HEK293 (cell line): Measurements from ENCODE around the gene GCAT.
A peak's percentile ranks its signal among the peaks of the same experiment; 100 is the strongest.

Source experiments
- FEZF1 ChIP-seq: fragments of 450-650 bp; formaldehyde crosslinking; IDR thresholded peaks from 2 replicates; pipeline ENCODE4 v1.5.1; 2016; ENCODE audit warnings: missing biosample characterization, missing genetic modification characterization
- IKZF3 ChIP-seq: fragments of 450-650 bp; IDR thresholded peaks from 2 replicates; pipeline ENCODE4 v1.5.0; 2018; ENCODE audit warnings: missing biosample characterization, mild to moderate bottlenecking, missing genetic modification characterization, moderate library complexity
- KLF1 ChIP-seq: fragments of 450-650 bp; formaldehyde crosslinking; IDR thresholded peaks from 2 replicates; pipeline ENCODE4 v1.5.1; 2016; ENCODE audit warnings: missing biosample characterization, missing genetic modification characterization
- KLF10 ChIP-seq: fragments of 450-650 bp; IDR thresholded peaks from 2 replicates; pipeline ENCODE4 v1.5.1; 2018; ENCODE audit warnings: missing biosample characterization, mild to moderate bottlenecking, missing genetic modification characterization
- REPIN1 ChIP-seq: fragments of 450-650 bp; formaldehyde crosslinking; IDR thresholded peaks from 2 replicates; pipeline ENCODE4 v1.5.1; 2017; ENCODE audit warnings: missing biosample characterization, missing genetic modification characterization, low read depth
- SETDB1 ChIP-seq: IDR thresholded peaks from one replicate; pipeline ENCODE4 v1.6.1; 2017; ENCODE audit warnings: mild to moderate bottlenecking, low read length, moderate library complexity, mixed read lengths; ENCODE audit not compliant: insufficient read length
- SP3 ChIP-seq: fragments of 450-650 bp; formaldehyde crosslinking; IDR thresholded peaks from 2 replicates; pipeline ENCODE4 v1.5.1; 2016; ENCODE audit warnings: missing biosample characterization, missing genetic modification characterization
- ZFHX2 ChIP-seq: fragments of 450-650 bp; formaldehyde crosslinking; conservative IDR thresholded peaks from 2 replicates; pipeline ENCODE4 v1.5.1; 2016; ENCODE audit warnings: missing biosample characterization, missing genetic modification characterization
- ZNF138 ChIP-seq: fragments of 450-650 bp; formaldehyde crosslinking; IDR thresholded peaks from 2 replicates; pipeline ENCODE4 v1.5.1; 2016; ENCODE audit warnings: missing biosample characterization, missing genetic modification characterization, borderline replicate concordance
- ZNF169 ChIP-seq: fragments of 450-650 bp; formaldehyde crosslinking; IDR thresholded peaks from 2 replicates; pipeline ENCODE4 v1.5.1; 2016; ENCODE audit warnings: missing biosample characterization, missing genetic modification characterization
- ZNF214 ChIP-seq: fragments of 450-650 bp; formaldehyde crosslinking; IDR thresholded peaks from 2 replicates; pipeline ENCODE4 v1.5.1; 2017; ENCODE audit warnings: missing biosample characterization, mild to moderate bottlenecking, missing genetic modification characterization, borderline replicate concordance
- ZNF274 ChIP-seq, 2 experiments: fragments of 200-500 bp in 1 of 2; fragments of 450-650 bp in 1 of 2; sonication (Bioruptor generic) in 1 of 2; formaldehyde crosslinking in 1 of 2; IDR thresholded peaks; 2 replicates each; pipeline versions ENCODE4 v1.5.1 to v1.6.1; 2014 to 2016; ENCODE audit warnings: borderline replicate concordance in 1 of 2, inconsistent platforms in 1 of 2, low read length in 1 of 2, missing biosample characterization in 1 of 2, missing genetic modification characterization in 1 of 2
- ZNF302 ChIP-seq: fragments of 450-650 bp; formaldehyde crosslinking; IDR thresholded peaks from 2 replicates; pipeline ENCODE4 v1.5.1; 2016; ENCODE audit warnings: missing biosample characterization, missing genetic modification characterization, low read depth
- ZNF324 ChIP-seq: fragments of 450-650 bp; formaldehyde crosslinking; IDR thresholded peaks from 2 replicates; pipeline ENCODE4 v1.5.1; 2016; ENCODE audit warnings: missing biosample characterization, missing genetic modification characterization
- ZNF350 ChIP-seq: fragments of 450-650 bp; formaldehyde crosslinking; IDR thresholded peaks from 2 replicates; pipeline ENCODE4 v1.5.0; 2017; ENCODE audit warnings: missing biosample characterization, mild to moderate bottlenecking, missing genetic modification characterization
- ZNF404 ChIP-seq: fragments of 450-650 bp; formaldehyde crosslinking; IDR thresholded peaks from 2 replicates; pipeline ENCODE4 v1.5.1; 2017; ENCODE audit warnings: missing biosample characterization, missing genetic modification characterization
- ZNF48 ChIP-seq: fragments of 450-650 bp; formaldehyde crosslinking; IDR thresholded peaks from 2 replicates; pipeline ENCODE4 v1.5.1; 2016; ENCODE audit warnings: missing biosample characterization, missing genetic modification characterization
- ZNF529 ChIP-seq: fragments of 450-650 bp; formaldehyde crosslinking; IDR thresholded peaks from 2 replicates; pipeline ENCODE4 v1.5.1; 2017; ENCODE audit warnings: missing genetic modification characterization, missing biosample characterization; ENCODE audit not compliant: insufficient replicate concordance
- ZNF610 ChIP-seq: fragments of 450-650 bp; formaldehyde crosslinking; IDR thresholded peaks from 2 replicates; pipeline ENCODE4 v1.5.1; 2016; ENCODE audit warnings: missing biosample characterization, missing genetic modification characterization, borderline replicate concordance
- ZNF623 ChIP-seq: fragments of 450-650 bp; formaldehyde crosslinking; IDR thresholded peaks from 2 replicates; pipeline ENCODE4 v1.5.1; 2016; ENCODE audit warnings: missing biosample characterization, missing genetic modification characterization
- ZNF670 ChIP-seq: fragments of 450-650 bp; formaldehyde crosslinking; IDR thresholded peaks from 2 replicates; pipeline ENCODE4 v1.5.1; 2016; ENCODE audit warnings: missing biosample characterization, missing genetic modification characterization, low read depth
- ZNF677 ChIP-seq: fragments of 450-650 bp; IDR thresholded peaks from 2 replicates; pipeline ENCODE4 v1.5.0; 2018; ENCODE audit warnings: missing biosample characterization, mild to moderate bottlenecking, missing genetic modification characterization, moderate library complexity
- ZNF76 ChIP-seq: fragments of 450-650 bp; formaldehyde crosslinking; IDR thresholded peaks from 2 replicates; pipeline ENCODE4; 2016; ENCODE audit warnings: low read depth, missing biosample characterization, missing genetic modification characterization, borderline replicate concordance
- ZNF777 ChIP-seq: fragments of 450-650 bp; formaldehyde crosslinking; IDR thresholded peaks from 2 replicates; pipeline ENCODE4 v1.5.1; 2017; ENCODE audit warnings: missing biosample characterization, missing genetic modification characterization, borderline replicate concordance
- ZSCAN30 ChIP-seq: fragments of 450-650 bp; IDR thresholded peaks from 2 replicates; pipeline ENCODE4 v1.5.1; 2018; ENCODE audit warnings: missing biosample characterization, mild to moderate bottlenecking, missing genetic modification characterization, moderate library complexity
- TF ChIP-seq, protein P1 (sequence below): IDR thresholded peaks from 2 replicates; pipeline ENCODE4 v1.6.1; 2011; ENCODE audit warnings: mild to moderate bottlenecking, low read depth, low read length, borderline replicate concordance
- TF ChIP-seq, protein P2 (sequence below): fragments of 450-650 bp; formaldehyde crosslinking; IDR thresholded peaks from 2 replicates; pipeline ENCODE4 v1.5.1; 2016; ENCODE audit warnings: missing biosample characterization, missing genetic modification characterization
- TF ChIP-seq, protein P3 (sequence below): fragments of 450-650 bp; formaldehyde crosslinking; IDR thresholded peaks from 2 replicates; pipeline ENCODE4 v1.5.1; 2016; ENCODE audit warnings: missing biosample characterization, missing genetic modification characterization, borderline replicate concordance
- TF ChIP-seq, protein P4 (sequence below): fragments of 450-650 bp; formaldehyde crosslinking; IDR thresholded peaks from 2 replicates; pipeline ENCODE4 v1.5.1; 2017; ENCODE audit warnings: missing biosample characterization, missing genetic modification characterization
- TF ChIP-seq, protein P5 (sequence below): fragments of 450-650 bp; IDR thresholded peaks from 2 replicates; pipeline ENCODE4 v1.5.1; 2018; ENCODE audit warnings: missing biosample characterization, missing genetic modification characterization

GCAT gene

DNA sequence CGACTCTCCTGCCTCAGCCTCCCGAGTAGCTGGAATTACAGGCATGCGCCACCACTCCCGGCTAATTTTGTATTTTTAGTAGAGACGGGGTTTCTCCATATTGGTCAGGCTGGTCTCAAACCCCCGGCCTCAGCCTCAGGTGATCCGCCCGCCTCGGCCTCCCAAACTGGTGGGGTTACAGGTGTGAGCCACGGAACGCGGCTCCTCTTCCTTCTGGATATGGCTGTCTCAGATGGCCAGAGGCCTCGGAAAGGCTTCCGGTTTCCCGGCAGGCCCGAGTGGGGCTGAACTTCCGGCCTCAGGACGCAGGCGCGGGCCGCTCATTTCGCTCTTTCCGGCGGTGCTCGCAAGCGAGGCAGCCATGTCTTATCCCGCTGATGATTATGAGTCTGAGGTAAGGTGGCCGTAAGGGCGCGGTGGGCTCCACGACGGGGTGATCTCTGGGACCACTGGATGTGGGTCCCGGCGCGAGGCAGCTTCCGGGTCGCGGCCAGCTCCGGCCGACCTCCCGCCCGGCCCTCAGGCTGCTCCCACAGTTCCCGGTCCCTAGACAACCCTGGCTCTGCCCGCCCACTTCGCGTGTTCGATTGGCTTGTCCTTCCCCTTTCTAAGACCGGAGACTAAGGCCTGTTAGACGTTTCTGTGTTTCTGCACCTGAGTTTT, 41.5 kb downstream of the GCAT start, which contains the start of gene EIF3L (continued):
- no peak for TF ChIP-seq ZNF302 (tag by site-specific recombination)
- TF ChIP-seq FEZF1 (tag by site-specific recombination) = no peak
- no peak for TF ChIP-seq SETDB1
- TF ChIP-seq SP3 (tag by site-specific recombination) = peak; percentile 67
- TF ChIP-seq ZNF529 (tag by site-specific recombination) = no peak
- peak; percentile 29; the same call in 1 of the 2 replicates for TF ChIP-seq KLF1 (tag by site-specific recombination)
- TF ChIP-seq ZNF350 (tag by site-specific recombination) = no peak
- no peak for TF ChIP-seq ZNF677 (tag by site-specific recombination)
- TF ChIP-seq, protein P1, sequence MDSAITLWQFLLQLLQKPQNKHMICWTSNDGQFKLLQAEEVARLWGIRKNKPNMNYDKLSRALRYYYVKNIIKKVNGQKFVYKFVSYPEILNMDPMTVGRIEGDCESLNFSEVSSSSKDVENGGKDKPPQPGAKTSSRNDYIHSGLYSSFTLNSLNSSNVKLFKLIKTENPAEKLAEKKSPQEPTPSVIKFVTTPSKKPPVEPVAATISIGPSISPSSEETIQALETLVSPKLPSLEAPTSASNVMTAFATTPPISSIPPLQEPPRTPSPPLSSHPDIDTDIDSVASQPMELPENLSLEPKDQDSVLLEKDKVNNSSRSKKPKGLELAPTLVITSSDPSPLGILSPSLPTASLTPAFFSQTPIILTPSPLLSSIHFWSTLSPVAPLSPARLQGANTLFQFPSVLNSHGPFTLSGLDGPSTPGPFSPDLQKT = no peak; the same call in 1 of the 2 replicates
- peak; percentile 81 for TF ChIP-seq IKZF3
- TF ChIP-seq ZNF138 = no peak
- 0 out of 2 replicates have a peak, but pooled peaks have one; percentile 7 for TF ChIP-seq ZNF623 (tag by site-specific recombination)
- TF ChIP-seq ZNF76 (tag by site-specific recombination) = peak; percentile 97
- no peak for TF ChIP-seq ZNF48
- TF ChIP-seq ZNF169 (tag by site-specific recombination) = no peak
- TF ChIP-seq ZNF777 (tag by site-specific recombination) = no peak
- TF ChIP-seq ZSCAN30 = peak; percentile 38; the same call in 1 of the 2 replicates
- peak; percentile 17; the same call in 1 of the 2 replicates for TF ChIP-seq KLF10 (tag by site-specific recombination)
- TF ChIP-seq, protein P2, sequence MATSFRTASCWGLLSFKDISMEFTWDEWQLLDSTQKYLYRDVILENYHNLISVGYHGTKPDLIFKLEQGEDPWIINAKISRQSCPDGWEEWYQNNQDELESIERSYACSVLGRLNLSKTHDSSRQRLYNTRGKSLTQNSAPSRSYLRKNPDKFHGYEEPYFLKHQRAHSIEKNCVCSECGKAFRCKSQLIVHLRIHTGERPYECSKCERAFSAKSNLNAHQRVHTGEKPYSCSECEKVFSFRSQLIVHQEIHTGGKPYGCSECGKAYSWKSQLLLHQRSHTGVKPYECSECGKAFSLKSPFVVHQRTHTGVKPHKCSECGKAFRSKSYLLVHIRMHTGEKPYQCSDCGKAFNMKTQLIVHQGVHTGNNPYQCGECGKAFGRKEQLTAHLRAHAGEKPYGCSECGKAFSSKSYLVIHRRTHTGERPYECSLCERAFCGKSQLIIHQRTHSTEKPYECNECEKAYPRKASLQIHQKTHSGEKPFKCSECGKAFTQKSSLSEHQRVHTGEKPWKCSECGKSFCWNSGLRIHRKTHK (tag by site-specific recombination) = no peak
- no peak for TF ChIP-seq ZNF214
- peak; percentile 87; the same call in 1 of the 2 replicates for TF ChIP-seq ZNF610 (tag by site-specific recombination)
- TF ChIP-seq, protein P3, sequence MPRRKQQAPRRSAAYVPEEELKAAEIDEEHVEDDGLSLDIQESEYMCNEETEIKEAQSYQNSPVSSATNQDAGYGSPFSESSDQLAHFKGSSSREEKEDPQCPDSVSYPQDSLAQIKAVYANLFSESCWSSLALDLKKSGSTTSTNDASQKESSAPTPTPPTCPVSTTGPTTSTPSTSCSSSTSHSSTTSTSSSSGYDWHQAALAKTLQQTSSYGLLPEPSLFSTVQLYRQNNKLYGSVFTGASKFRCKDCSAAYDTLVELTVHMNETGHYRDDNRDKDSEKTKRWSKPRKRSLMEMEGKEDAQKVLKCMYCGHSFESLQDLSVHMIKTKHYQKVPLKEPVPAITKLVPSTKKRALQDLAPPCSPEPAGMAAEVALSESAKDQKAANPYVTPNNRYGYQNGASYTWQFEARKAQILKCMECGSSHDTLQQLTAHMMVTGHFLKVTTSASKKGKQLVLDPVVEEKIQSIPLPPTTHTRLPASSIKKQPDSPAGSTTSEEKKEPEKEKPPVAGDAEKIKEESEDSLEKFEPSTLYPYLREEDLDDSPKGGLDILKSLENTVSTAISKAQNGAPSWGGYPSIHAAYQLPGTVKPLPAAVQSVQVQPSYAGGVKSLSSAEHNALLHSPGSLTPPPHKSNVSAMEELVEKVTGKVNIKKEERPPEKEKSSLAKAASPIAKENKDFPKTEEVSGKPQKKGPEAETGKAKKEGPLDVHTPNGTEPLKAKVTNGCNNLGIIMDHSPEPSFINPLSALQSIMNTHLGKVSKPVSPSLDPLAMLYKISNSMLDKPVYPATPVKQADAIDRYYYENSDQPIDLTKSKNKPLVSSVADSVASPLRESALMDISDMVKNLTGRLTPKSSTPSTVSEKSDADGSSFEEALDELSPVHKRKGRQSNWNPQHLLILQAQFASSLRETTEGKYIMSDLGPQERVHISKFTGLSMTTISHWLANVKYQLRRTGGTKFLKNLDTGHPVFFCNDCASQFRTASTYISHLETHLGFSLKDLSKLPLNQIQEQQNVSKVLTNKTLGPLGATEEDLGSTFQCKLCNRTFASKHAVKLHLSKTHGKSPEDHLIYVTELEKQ (tag by site-specific recombination) = no peak
- TF ChIP-seq ZNF670 (tag by site-specific recombination) = no peak
- TF ChIP-seq ZFHX2 (tag by site-specific recombination) = peak; percentile 38
- TF ChIP-seq ZNF324 (tag by site-specific recombination) = 0 out of 2 replicates have a peak, but pooled peaks have one; percentile 47
- no peak for TF ChIP-seq ZNF404 (tag by site-specific recombination)
- TF ChIP-seq ZNF274 (IDR thresholded peaks at IDR 0.05; ENCODE audit: low read length) = no peak
- TF ChIP-seq ZNF274 (tag by site-specific recombination; IDR thresholded peaks at IDR 0.05; ENCODE audit: borderline replicate concordance) = no peak
- TF ChIP-seq, protein P4, sequence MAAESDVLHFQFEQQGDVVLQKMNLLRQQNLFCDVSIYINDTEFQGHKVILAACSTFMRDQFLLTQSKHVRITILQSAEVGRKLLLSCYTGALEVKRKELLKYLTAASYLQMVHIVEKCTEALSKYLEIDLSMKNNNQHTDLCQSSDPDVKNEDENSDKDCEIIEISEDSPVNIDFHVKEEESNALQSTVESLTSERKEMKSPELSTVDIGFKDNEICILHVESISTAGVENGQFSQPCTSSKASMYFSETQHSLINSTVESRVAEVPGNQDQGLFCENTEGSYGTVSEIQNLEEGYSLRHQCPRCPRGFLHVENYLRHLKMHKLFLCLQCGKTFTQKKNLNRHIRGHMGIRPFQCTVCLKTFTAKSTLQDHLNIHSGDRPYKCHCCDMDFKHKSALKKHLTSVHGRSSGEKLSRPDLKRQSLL (tag by site-specific recombination) = no peak
- TF ChIP-seq REPIN1 (tag by site-specific recombination) = no peak
- TF ChIP-seq, protein P5, sequence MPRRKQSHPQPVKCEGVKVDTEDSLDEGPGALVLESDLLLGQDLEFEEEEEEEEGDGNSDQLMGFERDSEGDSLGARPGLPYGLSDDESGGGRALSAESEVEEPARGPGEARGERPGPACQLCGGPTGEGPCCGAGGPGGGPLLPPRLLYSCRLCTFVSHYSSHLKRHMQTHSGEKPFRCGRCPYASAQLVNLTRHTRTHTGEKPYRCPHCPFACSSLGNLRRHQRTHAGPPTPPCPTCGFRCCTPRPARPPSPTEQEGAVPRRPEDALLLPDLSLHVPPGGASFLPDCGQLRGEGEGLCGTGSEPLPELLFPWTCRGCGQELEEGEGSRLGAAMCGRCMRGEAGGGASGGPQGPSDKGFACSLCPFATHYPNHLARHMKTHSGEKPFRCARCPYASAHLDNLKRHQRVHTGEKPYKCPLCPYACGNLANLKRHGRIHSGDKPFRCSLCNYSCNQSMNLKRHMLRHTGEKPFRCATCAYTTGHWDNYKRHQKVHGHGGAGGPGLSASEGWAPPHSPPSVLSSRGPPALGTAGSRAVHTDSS (tag by site-specific recombination) = no peak
